GM10847 (cell line): ENCODE results near the gene PIWIL1.

Experiments
- POLR2A ChIP-seq: IDR thresholded peaks from 2 replicates; pipeline ENCODE4 v1.6.1; 2011; ENCODE audit not compliant: insufficient read length; ENCODE audit errors: extremely low read depth

Gene PIWIL1

GRCh38 chr12:130356222-130356621 is 18.5 kb downstream of the PIWIL1 start:
- TF ChIP-seq POLR2A, result no peak

GRCh38 chr12:130357241-130357640 is 19.6 kb downstream of the PIWIL1 start:
- no peak for TF ChIP-seq POLR2A

GRCh38 chr12:130357729-130358330 is 20.1 kb downstream of the PIWIL1 start:
- TF ChIP-seq POLR2A, result no peak

- no peak for TF ChIP-seq POLR2A
Observed at GRCh38 chr12:130362060-130362459, 24.4 kb downstream of the PIWIL1 start.

GRCh38 chr12:130364578-130364977 is 26.9 kb downstream of the PIWIL1 start:
- TF ChIP-seq POLR2A, result no peak

GRCh38 chr12:130366159-130366558 is 28.5 kb downstream of the PIWIL1 start:
- no peak for TF ChIP-seq POLR2A

- no peak for TF ChIP-seq POLR2A
Observed at GRCh38 chr12:130367003-130367402, 29.3 kb downstream of the PIWIL1 start.

GRCh38 chr12:130367523-130367922 is 29.8 kb downstream of the PIWIL1 start:
- no peak for TF ChIP-seq POLR2A

- no peak for TF ChIP-seq POLR2A
Observed at GRCh38 chr12:130369816-130370215, 32.1 kb downstream of the PIWIL1 start.

GRCh38 chr12:130371296-130371695 is 33.6 kb downstream of the PIWIL1 start:
- no peak for TF ChIP-seq POLR2A

GRCh38 chr12:130372936-130373335 is 35.2 kb downstream of the PIWIL1 start:
- TF ChIP-seq POLR2A, result no peak

- no peak for TF ChIP-seq POLR2A
Observed at GRCh38 chr12:130374083-130374482, 36.4 kb downstream of the PIWIL1 start.

- no peak for TF ChIP-seq POLR2A
Observed at GRCh38 chr12:130375296-130376287, 37.9 kb downstream of the PIWIL1 start.

GRCh38 chr12:130382818-130383217 is 45.1 kb downstream of the PIWIL1 start:
- no peak for TF ChIP-seq POLR2A

- TF ChIP-seq POLR2A, result no peak
Observed at GRCh38 chr12:130384234-130384633, 46.5 kb downstream of the PIWIL1 start.

GRCh38 chr12:130385193-130385592 is 47.5 kb downstream of the PIWIL1 start:
- TF ChIP-seq POLR2A, result no peak
